GM19452 (cell line): ENCODE results near the gene SYT1.

Source experiments
- ATAC-seq: cut with Tn5 transposase; IDR thresholded peaks from one replicate; pipeline ENCODE4 v1.9.1; 2021; ENCODE audit not compliant: unreplicated experiment

The SYT1 gene

DNA sequence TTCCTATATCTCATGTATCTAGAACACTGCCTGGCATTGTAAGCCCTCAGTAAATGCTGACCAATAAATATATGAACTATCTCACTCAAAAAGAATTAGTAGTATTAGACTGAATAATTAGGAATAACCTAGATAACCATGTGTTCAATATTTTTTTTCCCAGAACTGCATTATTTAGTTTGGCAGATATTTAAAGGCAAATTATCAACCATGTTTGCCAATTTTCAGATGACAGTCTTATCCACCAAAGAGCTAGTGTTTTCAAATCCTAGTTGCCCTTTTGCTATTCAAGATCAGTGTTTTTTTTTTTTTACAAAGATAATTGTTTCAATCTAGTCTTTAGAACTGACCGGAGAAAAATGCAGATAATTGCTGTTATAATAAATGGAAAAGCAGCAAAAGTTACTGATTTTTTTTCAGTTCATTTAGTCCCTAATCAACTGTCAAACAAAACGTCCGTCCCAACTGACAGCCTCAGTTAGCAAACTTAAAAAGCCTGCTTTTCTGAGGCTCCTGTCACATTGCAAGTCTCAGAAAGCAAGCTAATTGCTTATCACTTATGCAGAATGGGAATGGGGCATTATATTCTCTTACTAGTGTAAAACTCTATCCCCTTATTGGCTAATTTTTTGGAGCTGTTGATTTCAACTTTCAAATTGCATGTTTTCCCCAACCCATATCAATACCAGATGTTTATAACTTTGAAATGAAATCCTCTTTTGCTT lies 623.0 kb downstream of the SYT1 start:
- ATAC-seq: no peak
